HG02840 (cell line): ENCODE measurements around the gene GTPBP2.

Source experiments
- ATAC-seq: cut with Tn5 transposase; IDR thresholded peaks from one replicate; pipeline ENCODE4 v1.9.1; 2021; ENCODE audit warnings: mild to moderate bottlenecking, moderate library complexity, moderate number of reproducible peaks; ENCODE audit not compliant: unreplicated experiment, low FRiP score

GTPBP2 gene

DNA sequence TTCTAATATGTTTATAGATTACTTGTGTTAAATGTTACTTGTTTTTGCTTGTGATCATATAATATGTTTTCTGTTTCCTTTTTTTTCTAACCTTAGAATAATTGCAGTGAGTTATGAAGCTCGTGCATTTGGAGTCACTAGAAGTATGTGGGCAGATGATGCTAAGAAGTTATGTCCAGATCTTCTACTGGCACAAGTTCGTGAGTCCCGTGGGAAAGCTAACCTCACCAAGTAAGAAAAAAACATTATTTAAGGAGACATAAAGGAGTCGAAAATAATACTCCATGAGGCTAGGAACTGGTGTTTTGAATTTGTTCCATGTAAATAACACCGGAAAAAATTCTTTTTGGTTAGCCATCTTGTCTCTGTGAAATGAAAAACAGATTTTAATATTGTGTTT is 46.2 kb downstream of the GTPBP2 start:
- no peak for ATAC-seq

DNA sequence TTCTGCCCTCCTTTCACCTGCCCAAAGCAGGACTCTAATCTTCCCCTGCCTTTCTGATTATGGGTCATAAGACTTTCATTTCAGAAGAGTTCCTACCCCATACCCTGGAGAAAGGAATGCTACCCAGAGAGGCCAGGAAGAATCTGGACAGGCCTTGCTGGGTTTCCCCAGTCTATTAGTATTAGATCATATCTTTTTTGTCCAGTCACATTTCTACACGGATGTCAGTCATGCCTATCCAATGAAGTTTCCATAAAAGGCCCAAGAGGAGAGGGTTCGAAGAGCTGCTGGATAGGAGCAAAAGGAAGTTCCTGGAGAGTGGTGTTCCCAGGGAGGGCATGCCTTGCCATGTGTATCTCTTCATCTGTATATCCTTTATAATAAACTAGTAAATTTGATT is 49.9 kb downstream of the GTPBP2 start:
- ATAC-seq = no peak

DNA sequence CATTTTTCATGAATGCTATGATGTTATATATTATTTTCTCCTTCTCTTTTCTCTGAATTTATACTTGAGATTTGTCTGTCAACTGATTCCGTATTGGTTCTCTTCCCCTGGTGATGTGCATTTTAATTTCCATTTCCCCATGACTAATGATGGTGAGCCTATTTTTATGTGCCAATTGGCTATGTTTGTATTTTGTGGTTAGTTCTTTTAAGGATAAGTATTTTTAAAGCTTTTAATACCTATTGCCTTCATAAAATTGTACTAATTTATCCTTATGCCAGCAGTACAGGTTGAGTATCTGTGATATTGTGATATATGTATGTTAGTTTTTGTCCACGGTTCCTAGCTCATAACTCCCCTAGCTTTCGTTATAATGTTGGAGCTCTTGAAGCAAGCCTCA is 50.3 kb downstream of the GTPBP2 start:
- no peak for ATAC-seq

DNA sequence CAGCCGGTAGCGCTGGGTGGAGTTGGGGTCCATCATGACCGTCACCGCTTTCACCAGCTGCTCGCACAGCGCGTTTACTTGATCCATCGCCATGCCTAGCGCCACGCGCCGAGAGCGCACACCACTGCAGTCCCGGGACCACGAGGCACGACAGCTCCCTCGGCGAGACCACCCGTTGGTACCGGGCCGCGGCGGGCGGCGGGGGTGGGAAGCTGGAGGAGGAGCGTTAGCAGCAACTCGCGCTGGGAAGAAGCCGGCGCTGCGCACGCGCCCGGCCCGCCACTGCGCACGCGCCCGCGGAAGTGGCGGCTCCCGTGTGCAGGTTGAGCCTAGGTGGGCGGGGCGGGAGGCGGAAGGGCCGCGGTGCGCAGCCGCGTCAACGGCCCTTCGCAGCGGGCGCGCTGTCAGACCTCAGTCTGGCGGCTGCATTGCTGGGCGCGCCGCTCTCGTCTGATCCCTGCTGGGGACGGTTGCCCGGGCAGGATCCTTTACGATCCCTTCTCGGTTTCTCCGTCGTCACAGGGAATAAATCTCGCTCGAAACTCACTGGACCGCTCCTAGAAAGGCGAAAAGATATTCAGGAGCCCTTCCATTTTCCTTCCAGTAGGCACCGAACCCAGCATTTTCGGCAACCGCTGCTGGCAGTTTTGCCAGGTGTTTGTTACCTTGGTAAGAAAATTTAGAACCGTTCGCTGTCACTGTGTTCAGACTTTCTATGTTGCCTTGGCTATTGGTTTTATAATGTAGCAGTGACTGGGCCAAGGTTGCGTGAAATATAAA is 53.1 kb downstream of the GTPBP2 start, which contains the start of the genes POLH and XPO5:
POLH (plus strand) TSS at position 414 of the 780 bp plus-strand sequence. CDS start 6,135 bp downstream, outside the sequence.
XPO5 (minus strand) TSS at position 267 of the 780 bp plus-strand sequence; CDS start at position 93, 174 bp downstream.
- peak; percentile 82 for ATAC-seq

DNA sequence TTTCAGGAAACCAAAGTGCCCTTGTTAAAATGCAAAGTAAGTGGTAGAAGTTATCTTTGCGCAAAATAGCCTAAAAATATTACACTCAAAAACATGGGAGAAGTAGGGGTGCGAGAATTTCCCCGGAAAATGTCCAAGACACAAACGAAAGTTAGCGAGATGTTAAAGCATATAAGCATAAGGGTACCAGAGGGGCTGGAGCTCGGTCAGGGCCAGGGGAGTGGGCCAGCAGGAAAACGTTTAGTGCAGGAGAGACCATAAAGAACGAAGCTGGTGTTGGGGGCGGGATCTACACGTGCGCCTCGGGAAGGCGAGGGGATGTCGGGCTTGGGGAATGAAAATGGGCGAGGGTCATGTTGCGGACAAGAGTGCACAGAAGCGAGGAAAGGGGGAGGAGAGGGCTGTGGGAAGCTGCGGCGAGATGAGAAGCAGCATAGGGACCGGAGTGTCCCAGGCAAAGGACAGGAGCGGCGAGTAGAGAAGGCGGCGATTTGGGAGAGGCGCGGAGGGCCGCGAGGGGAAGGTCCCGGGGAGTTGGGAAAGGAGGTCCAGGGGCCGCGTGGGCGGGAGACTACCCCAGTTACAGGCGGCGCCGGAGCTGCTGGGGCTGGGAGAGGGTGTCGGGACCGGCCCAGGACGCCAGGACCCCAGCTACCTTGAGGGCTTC is 53.8 kb downstream of the GTPBP2 start:
- peak; percentile 7 for ATAC-seq

DNA sequence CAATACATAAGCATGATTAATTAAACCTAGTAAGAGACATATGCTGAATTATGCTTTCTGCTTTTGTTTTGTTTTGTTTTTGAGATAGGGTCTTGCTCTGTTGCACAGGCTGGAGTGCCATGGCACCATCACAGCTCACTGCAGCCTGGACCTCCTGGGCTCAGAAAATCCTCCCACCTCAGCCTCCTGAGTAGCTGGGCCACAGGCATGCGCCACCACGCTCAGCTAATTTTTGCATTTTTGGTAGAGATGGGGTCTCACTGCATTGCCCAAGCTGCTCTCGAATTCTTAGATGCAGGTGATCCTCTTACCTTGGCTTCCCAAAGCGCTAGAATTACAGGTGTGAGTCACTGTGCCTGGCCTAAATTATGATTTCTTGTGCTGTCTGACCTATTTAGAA is 57.0 kb downstream of the GTPBP2 start:
- no peak for ATAC-seq

DNA sequence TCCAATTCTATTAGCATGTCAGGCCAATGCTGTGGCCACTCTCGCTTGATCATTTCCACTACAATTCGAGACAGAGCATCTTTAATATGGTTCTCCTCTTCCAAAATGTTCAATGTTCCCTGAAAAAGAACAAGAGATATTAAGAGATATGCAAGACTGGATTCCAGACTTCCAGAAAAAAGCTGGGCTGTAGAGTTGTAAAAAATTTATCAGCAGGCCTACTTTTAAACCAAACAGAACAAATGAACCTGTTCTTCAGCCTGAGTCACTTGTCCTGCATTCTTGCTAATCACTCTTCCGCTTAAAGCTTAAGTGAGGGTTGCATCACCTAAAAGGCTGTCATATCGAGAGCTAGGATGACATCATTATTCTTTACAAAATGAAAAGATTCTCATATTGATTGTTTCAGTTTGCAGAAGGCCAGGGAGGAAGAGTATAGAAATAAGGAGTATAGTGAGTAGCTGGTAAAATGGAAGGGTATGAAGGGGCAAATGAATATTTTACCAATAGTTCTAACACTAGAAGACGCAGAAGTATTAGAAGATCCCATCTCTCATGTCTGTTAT is 58.1 kb downstream of the GTPBP2 start:
- ATAC-seq = no peak
